IMR-90 (cell line): Measurements from ENCODE around the gene STUM.

Experiments
- BHLHE40 ChIP-seq: fragments of 150-350 bp; IDR thresholded peaks from 2 replicates; pipeline ENCODE4 v1.6.1; 2016; ENCODE audit warnings: mild to moderate bottlenecking, low read depth, low read length
- CEBPB ChIP-seq: IDR thresholded peaks from 2 replicates; pipeline ENCODE4 v1.6.1; 2012; ENCODE audit warnings: low read depth, low read length, improper control_type of control experiment
- FOS ChIP-seq: fragments of 150-350 bp; IDR thresholded peaks from 2 replicates; pipeline ENCODE4 v1.6.1; 2016; ENCODE audit warnings: low read depth, low read length
- MAZ ChIP-seq: IDR thresholded peaks from 2 replicates; pipeline ENCODE4 v1.6.1; 2012; ENCODE audit warnings: low read depth, mild to moderate bottlenecking, low read length, improper control_type of control experiment, moderate library complexity, borderline replicate concordance
- MXI1 ChIP-seq: IDR thresholded peaks from 2 replicates; pipeline ENCODE4 v1.6.1; 2012; ENCODE audit warnings: low read depth, mild to moderate bottlenecking, low read length, moderate library complexity, borderline replicate concordance
- NFE2L2 ChIP-seq: fragments of 150-350 bp; IDR thresholded peaks from 2 replicates; pipeline ENCODE4 v1.6.1; 2016; ENCODE audit warnings: low read depth, mild to moderate bottlenecking, low read length
- POLR2A ChIP-seq: IDR thresholded peaks from 2 replicates; pipeline ENCODE4 v1.6.1; 2012; ENCODE audit warnings: mild to moderate bottlenecking, low read depth, low read length
- RAD21 ChIP-seq: IDR thresholded peaks from 2 replicates; pipeline ENCODE4 v1.6.1; 2012; ENCODE audit warnings: low read length, improper control_type of control experiment
- RCOR1 ChIP-seq: IDR thresholded peaks from 2 replicates; pipeline ENCODE4 v1.6.1; 2012; ENCODE audit warnings: mild to moderate bottlenecking, low read length, improper control_type of control experiment; ENCODE audit not compliant: insufficient replicate concordance
- RFX5 ChIP-seq: IDR thresholded peaks from 2 replicates; pipeline ENCODE4 v1.8.0; 2012; ENCODE audit warnings: low read depth, mild to moderate bottlenecking, low read length, moderate library complexity
- SMC3 ChIP-seq: fragments of 150-350 bp; IDR thresholded peaks from 2 replicates; pipeline ENCODE4 v1.6.1; 2016; ENCODE audit warnings: low read depth, mild to moderate bottlenecking, antibody characterized with exemption, low read length, moderate library complexity
- TF ChIP-seq, protein P1 (sequence below): conservative IDR thresholded peaks from 2 replicates; pipeline ENCODE4 v1.5.1; 2012; ENCODE audit warnings: mild to moderate bottlenecking, low read depth, low read length, improper control_type of control experiment
- TF ChIP-seq, protein P2 (sequence below): fragments of 150-350 bp; IDR thresholded peaks from 2 replicates; pipeline ENCODE4 v1.6.1; 2017; ENCODE audit warnings: mild to moderate bottlenecking, antibody characterized with exemption, low read length, low read depth
- TF ChIP-seq, protein P3 (sequence below): fragments of 150-350 bp; IDR thresholded peaks from 2 replicates; pipeline ENCODE4 v1.6.1; 2016; ENCODE audit warnings: low read depth, mild to moderate bottlenecking, low read length, moderate library complexity, borderline replicate concordance

DNA sequence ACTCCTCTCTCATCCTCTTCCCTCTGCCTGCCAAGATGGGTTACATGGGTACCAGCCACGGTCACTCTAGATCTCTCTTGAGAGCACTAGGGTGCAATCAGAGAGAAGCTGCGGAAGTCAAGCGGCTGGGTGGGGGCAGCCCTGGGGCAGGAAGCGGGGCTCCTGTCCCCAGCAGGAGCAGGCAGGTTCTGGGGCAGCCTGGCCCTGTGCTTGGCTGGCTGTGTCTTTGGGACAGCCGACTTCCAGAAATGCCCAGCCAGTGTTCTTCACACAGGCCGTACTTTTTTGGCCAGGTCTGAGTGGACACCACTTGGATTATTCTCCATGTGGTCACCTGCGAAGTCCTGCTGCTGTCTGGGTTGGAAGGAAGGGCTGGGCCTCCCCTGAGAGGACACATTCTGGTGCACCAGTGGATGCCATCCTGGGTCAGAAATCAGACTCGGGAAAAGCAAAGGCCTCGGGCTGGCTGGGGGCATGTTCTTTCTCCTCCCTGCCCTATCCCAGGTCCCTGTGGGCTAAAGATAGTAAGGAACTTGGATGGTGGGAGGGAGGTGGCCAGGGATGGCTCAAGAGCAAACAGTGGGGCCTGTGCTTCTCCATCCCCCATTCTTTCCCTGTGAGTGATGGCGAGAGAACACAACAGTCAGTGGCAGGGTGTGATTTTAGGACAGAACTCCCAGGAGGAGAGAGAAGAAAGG, 96.9 kb downstream of the STUM start:
- TF ChIP-seq, protein P1, sequence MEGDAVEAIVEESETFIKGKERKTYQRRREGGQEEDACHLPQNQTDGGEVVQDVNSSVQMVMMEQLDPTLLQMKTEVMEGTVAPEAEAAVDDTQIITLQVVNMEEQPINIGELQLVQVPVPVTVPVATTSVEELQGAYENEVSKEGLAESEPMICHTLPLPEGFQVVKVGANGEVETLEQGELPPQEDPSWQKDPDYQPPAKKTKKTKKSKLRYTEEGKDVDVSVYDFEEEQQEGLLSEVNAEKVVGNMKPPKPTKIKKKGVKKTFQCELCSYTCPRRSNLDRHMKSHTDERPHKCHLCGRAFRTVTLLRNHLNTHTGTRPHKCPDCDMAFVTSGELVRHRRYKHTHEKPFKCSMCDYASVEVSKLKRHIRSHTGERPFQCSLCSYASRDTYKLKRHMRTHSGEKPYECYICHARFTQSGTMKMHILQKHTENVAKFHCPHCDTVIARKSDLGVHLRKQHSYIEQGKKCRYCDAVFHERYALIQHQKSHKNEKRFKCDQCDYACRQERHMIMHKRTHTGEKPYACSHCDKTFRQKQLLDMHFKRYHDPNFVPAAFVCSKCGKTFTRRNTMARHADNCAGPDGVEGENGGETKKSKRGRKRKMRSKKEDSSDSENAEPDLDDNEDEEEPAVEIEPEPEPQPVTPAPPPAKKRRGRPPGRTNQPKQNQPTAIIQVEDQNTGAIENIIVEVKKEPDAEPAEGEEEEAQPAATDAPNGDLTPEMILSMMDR: no peak
- TF ChIP-seq POLR2A (no peak), FOS (no peak), RAD21 (no peak), SMC3 (no peak), RCOR1 (no peak), MXI1 (no peak), BHLHE40 (no peak), NFE2L2 (no peak), RFX5 (no peak), CEBPB (no peak), MAZ (no peak)
- TF ChIP-seq, protein P2, sequence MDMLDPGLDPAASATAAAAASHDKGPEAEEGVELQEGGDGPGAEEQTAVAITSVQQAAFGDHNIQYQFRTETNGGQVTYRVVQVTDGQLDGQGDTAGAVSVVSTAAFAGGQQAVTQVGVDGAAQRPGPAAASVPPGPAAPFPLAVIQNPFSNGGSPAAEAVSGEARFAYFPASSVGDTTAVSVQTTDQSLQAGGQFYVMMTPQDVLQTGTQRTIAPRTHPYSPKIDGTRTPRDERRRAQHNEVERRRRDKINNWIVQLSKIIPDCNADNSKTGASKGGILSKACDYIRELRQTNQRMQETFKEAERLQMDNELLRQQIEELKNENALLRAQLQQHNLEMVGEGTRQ: no peak
- TF ChIP-seq, protein P3, sequence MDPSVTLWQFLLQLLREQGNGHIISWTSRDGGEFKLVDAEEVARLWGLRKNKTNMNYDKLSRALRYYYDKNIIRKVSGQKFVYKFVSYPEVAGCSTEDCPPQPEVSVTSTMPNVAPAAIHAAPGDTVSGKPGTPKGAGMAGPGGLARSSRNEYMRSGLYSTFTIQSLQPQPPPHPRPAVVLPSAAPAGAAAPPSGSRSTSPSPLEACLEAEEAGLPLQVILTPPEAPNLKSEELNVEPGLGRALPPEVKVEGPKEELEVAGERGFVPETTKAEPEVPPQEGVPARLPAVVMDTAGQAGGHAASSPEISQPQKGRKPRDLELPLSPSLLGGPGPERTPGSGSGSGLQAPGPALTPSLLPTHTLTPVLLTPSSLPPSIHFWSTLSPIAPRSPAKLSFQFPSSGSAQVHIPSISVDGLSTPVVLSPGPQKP: no peak
